Measurements from ENCODE around the gene FLVCR2. TPM values are rescaled to one million over a fixed set of nuclear protein-coding genes. Genes with fewer than 3 reads are reported as not detected.

The FLVCR2 gene
- total and polyA plus RNA-seq, 2 of the 13 experiments (the other 11 are each of a cell fraction or from before 2014, with no cell fraction given), result 9.9 to 10.5 TPM

DNA sequence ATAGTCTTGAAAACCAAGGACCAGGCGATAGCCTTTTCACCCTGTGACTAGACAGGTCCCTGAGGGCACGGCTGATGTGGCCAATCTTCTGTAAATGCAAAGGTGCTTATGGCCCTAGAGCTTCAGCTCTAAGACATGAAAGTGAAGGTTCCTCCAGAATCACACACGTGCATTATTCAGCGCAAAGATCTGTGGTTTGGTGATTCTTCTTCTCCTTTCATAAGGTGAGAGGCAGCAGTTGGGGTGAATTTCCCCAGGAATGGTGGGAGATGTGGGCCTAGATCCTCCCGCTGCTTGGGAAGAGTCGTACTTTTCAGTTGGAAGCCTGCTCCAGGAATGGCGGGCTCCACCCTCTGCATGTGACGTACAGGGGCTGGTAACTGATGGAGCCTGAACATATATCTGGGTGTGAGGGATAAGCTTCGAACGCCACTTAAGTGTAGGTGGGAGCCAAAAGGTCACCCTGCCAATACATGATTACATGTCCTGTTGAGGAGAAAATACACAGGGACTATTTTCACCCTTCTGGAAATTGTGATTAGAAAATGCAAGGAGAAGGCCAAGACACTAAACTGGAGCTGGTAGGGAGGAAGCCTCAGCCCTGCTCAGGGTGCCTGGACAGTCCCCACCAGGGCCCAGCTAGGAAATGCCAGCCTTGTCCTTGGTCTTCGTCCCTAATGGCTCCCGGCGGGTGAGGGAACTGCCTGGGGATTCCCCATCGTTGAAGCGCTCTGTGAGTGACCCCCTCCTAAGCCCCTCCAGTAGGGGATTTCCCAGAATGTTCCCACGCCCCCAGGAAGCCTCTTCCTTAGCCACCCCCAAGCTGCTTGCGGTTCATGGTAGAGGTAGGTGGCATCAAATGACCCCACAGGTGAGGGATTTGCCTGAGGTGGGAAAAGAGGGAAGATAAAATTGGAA, 38.6 kb upstream of the FLVCR2 start (continued):
- no peak for TF ChIP-seq ZNF17 (CRISPR knock-in tag; IDR thresholded peaks at IDR 0.05)
- peak; percentile 94 for TF ChIP-seq HIVEP1 (CRISPR knock-in tag; IDR thresholded peaks at IDR 0.05)
- TF ChIP-seq, protein P1, sequence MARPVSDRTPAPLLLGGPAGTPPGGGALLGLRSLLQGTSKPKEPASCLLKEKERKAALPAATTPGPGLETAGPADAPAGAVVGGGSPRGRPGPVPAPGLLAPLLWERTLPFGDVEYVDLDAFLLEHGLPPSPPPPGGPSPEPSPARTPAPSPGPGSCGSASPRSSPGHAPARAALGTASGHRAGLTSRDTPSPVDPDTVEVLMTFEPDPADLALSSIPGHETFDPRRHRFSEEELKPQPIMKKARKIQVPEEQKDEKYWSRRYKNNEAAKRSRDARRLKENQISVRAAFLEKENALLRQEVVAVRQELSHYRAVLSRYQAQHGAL (CRISPR knock-in tag; IDR thresholded peaks at IDR 0.05; ENCODE audit: not compliant biosample characterization), result no peak
- TF ChIP-seq MEIS1 (CRISPR knock-in tag; IDR thresholded peaks at IDR 0.05; ENCODE audit: borderline replicate concordance), result 0 out of 2 replicates have a peak, but pooled peaks have one; percentile 15
- TF ChIP-seq ZNF879 (CRISPR knock-in tag; IDR thresholded peaks at IDR 0.05), result no peak
- TF ChIP-seq, protein P2, sequence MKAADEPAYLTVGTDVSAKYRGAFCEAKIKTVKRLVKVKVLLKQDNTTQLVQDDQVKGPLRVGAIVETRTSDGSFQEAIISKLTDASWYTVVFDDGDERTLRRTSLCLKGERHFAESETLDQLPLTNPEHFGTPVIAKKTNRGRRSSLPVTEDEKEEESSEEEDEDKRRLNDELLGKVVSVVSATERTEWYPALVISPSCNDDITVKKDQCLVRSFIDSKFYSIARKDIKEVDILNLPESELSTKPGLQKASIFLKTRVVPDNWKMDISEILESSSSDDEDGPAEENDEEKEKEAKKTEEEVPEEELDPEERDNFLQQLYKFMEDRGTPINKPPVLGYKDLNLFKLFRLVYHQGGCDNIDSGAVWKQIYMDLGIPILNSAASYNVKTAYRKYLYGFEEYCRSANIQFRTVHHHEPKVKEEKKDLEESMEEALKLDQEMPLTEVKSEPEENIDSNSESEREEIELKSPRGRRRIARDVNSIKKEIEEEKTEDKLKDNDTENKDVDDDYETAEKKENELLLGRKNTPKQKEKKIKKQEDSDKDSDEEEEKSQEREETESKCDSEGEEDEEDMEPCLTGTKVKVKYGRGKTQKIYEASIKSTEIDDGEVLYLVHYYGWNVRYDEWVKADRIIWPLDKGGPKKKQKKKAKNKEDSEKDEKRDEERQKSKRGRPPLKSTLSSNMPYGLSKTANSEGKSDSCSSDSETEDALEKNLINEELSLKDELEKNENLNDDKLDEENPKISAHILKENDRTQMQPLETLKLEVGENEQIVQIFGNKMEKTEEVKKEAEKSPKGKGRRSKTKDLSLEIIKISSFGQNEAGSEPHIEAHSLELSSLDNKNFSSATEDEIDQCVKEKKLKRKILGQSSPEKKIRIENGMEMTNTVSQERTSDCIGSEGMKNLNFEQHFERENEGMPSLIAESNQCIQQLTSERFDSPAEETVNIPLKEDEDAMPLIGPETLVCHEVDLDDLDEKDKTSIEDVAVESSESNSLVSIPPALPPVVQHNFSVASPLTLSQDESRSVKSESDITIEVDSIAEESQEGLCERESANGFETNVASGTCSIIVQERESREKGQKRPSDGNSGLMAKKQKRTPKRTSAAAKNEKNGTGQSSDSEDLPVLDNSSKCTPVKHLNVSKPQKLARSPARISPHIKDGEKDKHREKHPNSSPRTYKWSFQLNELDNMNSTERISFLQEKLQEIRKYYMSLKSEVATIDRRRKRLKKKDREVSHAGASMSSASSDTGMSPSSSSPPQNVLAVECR (CRISPR knock-in tag; IDR thresholded peaks at IDR 0.05; ENCODE audit: borderline replicate concordance), result no peak
- no peak for TF ChIP-seq RARG (CRISPR knock-in tag; IDR thresholded peaks at IDR 0.05; ENCODE audit: low read depth)
- TF ChIP-seq RAD21 (CRISPR knock-in tag; IDR thresholded peaks at IDR 0.05), result no peak
- TF ChIP-seq, protein P3, sequence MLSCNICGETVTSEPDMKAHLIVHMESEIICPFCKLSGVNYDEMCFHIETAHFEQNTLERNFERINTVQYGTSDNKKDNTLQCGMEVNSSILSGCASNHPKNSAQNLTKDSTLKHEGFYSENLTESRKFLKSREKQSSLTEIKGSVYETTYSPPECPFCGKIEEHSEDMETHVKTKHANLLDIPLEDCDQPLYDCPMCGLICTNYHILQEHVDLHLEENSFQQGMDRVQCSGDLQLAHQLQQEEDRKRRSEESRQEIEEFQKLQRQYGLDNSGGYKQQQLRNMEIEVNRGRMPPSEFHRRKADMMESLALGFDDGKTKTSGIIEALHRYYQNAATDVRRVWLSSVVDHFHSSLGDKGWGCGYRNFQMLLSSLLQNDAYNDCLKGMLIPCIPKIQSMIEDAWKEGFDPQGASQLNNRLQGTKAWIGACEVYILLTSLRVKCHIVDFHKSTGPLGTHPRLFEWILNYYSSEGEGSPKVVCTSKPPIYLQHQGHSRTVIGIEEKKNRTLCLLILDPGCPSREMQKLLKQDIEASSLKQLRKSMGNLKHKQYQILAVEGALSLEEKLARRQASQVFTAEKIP (CRISPR knock-in tag; IDR thresholded peaks at IDR 0.05; ENCODE audit: borderline replicate concordance), result no peak
- TF ChIP-seq, protein P4, sequence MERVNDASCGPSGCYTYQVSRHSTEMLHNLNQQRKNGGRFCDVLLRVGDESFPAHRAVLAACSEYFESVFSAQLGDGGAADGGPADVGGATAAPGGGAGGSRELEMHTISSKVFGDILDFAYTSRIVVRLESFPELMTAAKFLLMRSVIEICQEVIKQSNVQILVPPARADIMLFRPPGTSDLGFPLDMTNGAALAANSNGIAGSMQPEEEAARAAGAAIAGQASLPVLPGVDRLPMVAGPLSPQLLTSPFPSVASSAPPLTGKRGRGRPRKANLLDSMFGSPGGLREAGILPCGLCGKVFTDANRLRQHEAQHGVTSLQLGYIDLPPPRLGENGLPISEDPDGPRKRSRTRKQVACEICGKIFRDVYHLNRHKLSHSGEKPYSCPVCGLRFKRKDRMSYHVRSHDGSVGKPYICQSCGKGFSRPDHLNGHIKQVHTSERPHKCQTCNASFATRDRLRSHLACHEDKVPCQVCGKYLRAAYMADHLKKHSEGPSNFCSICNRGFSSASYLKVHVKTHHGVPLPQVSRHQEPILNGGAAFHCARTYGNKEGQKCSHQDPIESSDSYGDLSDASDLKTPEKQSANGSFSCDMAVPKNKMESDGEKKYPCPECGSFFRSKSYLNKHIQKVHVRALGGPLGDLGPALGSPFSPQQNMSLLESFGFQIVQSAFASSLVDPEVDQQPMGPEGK (CRISPR knock-in tag; IDR thresholded peaks at IDR 0.05), result peak; percentile 61; the same call in 1 of the 2 replicates
- TF ChIP-seq, protein P5, sequence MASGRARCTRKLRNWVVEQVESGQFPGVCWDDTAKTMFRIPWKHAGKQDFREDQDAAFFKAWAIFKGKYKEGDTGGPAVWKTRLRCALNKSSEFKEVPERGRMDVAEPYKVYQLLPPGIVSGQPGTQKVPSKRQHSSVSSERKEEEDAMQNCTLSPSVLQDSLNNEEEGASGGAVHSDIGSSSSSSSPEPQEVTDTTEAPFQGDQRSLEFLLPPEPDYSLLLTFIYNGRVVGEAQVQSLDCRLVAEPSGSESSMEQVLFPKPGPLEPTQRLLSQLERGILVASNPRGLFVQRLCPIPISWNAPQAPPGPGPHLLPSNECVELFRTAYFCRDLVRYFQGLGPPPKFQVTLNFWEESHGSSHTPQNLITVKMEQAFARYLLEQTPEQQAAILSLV (CRISPR knock-in tag; IDR thresholded peaks at IDR 0.05; ENCODE audit: borderline replicate concordance), result no peak
- peak; percentile 99 for TF ChIP-seq RELA (CRISPR knock-in tag; IDR thresholded peaks at IDR 0.05)
- TF ChIP-seq ZNF709 (CRISPR knock-in tag; IDR thresholded peaks at IDR 0.05), result no peak
- no peak for TF ChIP-seq EZH2 (conservative IDR thresholded peaks at IDR 0.05; ENCODE audit: low read depth, low read length)

All from HepG2 (cell line).